ENCODE data around the gene CDKN2B.

GRCh38 chr9:22054529-22054928 lies 45.4 kb upstream of the CDKN2B start:
- no peak for TF ChIP-seq POLR2AphosphoS5 (IDR thresholded peaks at IDR 0.05)
- TF ChIP-seq CTCF (IDR thresholded peaks at IDR 0.05 in 8 of 11, conservative IDR thresholded peaks at IDR 0.05 in 3 of 11), result no peak
